Retina (tissue), 1 donor: Measurements from ENCODE around the gene C3orf70.

ENCODE experiments used
- DNase-seq: peaks from one replicate; pipeline ENCODE4 v3.0.0-alpha.2; 2016

C3orf70 gene

DNA sequence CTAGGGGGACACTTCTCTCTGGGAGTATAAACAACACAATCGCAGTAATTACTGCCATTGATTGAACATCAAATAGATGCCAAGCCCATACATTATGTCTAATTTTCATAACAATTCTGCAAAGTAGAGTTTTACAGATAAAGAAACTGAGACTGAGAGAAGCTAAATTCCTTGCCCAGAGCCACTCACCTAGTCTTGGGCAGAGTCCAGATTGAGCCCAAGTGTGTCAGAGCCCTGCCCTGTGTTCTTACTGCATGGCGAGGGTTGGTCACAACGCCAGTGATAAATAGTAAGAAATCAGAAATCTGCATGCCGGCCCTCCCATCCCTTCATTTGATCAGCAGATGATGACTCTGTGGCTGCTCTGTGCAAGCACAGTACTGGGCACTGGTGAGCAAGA lies 106.3 kb downstream of the C3orf70 start:
- no peak for DNase-seq

DNA sequence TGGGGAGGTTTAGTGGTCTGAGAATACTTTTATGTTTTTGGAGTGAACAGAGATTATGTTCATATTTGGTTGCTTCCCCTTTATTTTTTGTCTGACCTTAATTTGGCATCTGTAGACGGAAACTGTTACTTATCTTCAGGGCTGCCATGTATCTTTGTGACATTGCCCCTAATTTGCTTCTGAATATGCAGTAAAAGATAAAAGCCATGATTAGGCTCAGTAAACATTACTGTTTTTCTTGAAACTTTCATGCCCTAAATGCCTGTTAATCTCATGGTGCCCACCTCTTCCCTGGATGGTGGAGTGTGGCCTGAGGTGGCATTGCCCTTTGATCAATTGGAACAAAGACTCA lies 106.7 kb downstream of the C3orf70 start:
- no peak for DNase-seq

DNA sequence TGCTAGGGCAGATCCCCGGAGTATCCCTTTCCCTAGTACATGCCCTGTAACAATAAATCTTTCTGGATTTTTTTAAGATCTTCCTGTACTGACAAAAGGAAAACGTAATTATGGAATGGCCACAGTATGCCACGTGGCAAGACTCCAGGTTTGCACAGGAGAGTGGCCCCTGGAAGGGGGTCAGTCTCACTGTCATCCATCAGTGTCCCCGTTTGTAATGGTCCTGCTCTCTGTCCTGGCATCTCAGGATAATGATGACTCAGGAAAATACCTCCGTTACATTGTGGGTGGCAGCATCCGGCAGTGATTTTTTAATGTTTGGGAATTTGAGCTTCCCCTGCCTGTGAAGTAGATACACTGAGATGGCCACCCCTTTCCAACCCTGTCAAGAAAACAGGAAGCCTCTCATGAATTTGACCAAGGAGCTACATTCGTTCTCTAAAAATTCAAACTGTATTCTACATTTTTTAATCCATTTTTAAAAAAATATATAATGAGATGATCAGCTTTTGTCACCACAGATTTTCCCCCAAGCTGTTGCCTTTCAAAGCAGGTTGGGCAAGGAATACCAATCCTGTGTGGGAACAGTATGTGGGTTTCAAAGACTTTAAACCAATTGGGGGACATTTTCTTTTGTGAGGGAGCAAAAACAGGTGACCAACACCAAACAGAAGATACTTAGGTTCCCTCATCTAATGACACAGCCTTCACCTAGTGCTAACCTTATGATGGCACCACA lies 110.4 kb downstream of the C3orf70 start:
- DNase-seq: no peak

DNA sequence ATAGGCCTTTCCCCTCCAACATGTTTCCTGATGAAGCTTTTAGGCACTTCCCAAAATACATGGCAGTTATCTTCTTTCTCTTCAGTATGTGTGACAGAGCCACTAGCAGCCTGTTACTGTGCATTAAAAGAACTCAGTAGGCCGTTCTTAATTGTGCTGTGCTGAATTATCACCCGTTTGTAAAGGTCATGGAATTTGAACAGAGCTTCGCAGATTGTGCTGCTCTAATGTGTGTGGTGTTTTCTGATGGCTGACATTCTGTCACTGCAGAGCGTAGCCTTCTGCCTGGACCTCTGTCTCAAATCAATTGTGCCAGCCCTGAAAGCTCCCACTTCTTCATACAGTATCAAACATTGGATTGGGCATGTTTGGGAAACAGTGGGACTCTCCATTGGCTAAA lies 111.3 kb downstream of the C3orf70 start:
- DNase-seq: no peak

DNA sequence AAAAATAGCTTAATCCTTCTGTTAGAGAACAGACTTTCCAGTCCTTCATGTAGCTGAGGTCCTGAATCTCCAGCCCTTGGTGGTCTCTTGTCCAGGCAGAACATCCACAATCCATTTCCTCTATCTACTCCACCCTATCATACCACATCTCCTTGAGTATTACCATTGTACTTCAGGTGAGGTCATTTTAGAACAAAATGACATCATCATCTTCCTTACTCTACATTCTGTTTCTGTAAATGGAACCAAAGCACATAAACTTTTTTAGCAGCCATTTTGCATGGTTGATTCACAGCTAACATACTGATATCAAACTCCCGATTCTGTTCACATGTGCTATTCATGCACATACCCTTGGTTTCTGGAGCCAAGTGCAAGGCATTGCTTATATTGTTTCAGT lies 112.4 kb downstream of the C3orf70 start:
- no peak for DNase-seq

DNA sequence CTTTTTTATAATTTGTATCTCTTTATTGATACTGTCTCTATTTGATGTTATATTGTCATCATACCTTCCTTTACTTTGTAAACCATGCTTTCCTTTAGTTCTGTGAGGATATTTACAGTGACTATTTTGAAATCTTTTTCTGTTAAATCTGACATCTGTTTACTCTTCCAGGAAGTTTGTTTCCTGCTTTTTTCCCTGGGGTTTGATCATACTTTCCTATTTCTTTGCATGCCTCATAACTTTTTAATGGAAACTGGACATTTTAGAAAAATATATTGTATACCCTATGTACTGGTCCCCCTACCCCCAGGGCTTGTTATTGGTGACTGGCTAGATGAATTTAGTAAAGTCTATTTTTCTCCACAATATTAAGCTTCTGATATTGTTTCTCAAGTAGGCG lies 115.1 kb downstream of the C3orf70 start:
- DNase-seq: no peak

DNA sequence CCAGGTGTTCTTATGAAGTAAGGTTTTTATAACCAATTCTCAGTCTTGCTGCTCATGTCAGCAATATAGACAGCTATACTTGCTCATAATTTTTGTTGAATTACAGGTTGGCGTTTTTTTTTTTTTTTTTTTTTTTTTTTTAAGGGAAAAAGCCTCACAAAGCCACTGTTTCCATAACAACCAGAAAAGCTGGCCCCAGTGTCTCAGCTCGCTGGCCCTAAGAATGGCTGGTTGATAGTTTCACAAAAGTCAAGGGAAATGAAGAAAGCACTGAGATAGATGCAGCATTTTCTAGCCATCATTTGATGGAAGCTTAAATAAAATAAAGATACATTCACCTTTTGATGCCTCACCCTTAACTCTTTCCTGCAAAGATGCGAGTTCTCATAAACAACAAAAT lies 121.9 kb downstream of the C3orf70 start:
- DNase-seq: no peak

DNA sequence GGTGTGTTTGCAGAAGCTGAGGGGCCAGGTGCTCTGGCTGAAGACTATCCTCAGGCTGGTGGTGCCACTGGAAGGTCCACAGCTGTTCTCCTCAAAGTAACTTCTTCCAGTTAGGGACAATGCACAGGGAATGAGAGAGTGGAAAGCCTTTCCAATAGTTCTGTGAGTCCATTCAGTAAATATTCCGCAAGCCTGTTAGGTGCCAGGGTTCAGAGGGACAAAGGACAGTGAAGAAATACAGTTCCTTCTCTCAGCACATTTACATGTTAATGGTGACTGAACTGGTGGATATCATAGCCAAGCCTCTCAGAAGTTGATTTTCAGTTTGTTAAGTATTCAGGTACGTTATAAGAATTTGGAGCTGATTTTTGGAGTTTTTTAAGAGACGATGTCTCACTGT lies 122.5 kb downstream of the C3orf70 start:
- no peak for DNase-seq

DNA sequence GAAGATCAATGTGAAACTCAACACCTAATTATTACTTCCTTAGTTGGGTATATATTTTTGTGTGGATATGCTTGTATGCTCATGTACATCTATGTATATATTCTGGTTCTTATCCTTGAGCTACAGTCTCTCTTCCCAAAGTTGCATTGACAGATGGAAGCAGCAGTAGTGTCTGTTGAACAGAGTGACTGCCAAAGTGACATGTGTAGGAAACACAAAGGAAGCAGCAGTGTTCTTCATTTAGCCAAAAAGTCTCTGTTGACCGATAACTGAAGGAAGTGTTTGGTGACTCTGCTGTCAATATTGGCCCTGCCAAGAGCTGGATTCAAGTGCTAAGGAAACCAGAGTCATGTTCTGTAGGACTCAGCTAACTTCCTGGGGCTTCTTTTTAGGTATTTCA lies 123.8 kb downstream of the C3orf70 start:
- DNase-seq: no peak

DNA sequence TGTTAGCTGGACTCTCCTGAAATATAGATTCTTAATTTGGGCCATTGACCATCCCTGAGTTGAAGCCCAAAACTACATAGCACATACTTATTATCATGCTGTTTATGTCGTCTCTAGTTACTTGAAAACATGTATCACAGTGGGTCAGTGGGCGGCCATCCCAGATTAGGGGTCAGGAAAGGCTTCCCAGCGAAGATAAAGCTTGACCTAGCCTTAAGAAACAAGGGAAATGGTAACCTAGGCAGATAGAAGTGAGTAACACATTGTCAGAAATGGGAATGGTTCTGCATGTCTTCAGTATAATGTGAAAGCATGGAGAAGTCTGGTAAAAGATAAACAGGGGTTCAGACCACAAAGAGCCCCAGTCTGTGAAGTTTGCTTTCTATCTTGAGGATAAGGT lies 124.7 kb downstream of the C3orf70 start:
- DNase-seq: no peak
